Measurements from ENCODE around the gene ALDH3B2.

Gene ALDH3B2

DNA sequence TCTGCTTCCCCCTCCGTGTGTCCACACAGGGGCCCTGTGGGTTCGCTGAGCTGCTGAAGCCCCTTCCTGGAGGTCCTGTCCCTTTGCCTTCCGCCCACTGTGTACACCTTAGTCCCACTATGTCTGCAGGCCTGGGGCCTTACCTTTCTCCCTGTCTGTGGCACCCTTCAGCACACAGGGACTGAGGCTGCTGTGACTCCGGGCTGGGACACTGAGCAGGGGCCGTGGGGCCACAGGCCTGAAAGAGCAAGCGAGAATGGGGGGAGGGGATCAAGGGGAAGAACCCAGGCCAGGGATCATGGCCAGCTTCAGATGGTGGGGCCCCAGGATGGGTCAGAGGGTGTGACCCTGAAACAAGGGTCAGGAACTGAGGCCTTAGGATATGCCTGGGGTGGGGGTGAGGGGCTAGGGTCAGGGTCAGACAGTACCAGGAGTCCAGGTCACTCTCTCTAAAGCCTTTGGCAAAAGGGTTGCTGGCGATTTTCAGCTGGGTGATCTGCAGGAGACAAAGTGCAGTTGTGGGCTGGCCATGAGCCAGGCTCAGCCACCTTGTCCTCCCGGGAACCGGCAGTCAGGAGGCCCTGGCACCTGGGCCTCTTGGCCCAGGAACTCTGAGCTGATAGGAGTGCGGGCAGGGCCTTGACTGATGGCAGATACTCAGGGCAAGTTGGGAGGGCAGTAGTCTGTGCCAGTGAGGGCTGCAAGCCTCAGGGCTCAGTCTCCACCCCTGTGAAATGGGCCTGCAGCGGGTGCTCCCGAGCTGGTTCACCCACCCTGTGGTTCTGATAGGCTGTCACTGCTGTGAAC, 42.0 kb downstream of the ALDH3B2 start:
- intact Hi-C loops (cut with DNase I; ENCODE audit: low total_unique reads), result no loop called here
- H3K36me3 ChIP-seq, result no peaks in the 10 kb centered on the region
- no peak overlapping the region for H3K4me3 ChIP-seq
- no peaks in the 10 kb centered on the region for H3K9me3 ChIP-seq
- DNase-seq, result no peak
- no peak overlapping the region for H3K27ac ChIP-seq
- peaks cover 6 to 29% (median 15%) of the 10 kb centered on the region in 4 donors for H3K4me1 ChIP-seq
- peaks cover 0 to 12% of the 10 kb centered on the region in 2 donors for H3K27me3 ChIP-seq
- TF ChIP-seq, protein P1, sequence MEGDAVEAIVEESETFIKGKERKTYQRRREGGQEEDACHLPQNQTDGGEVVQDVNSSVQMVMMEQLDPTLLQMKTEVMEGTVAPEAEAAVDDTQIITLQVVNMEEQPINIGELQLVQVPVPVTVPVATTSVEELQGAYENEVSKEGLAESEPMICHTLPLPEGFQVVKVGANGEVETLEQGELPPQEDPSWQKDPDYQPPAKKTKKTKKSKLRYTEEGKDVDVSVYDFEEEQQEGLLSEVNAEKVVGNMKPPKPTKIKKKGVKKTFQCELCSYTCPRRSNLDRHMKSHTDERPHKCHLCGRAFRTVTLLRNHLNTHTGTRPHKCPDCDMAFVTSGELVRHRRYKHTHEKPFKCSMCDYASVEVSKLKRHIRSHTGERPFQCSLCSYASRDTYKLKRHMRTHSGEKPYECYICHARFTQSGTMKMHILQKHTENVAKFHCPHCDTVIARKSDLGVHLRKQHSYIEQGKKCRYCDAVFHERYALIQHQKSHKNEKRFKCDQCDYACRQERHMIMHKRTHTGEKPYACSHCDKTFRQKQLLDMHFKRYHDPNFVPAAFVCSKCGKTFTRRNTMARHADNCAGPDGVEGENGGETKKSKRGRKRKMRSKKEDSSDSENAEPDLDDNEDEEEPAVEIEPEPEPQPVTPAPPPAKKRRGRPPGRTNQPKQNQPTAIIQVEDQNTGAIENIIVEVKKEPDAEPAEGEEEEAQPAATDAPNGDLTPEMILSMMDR (IDR thresholded peaks at IDR 0.05), result no peak

DNA sequence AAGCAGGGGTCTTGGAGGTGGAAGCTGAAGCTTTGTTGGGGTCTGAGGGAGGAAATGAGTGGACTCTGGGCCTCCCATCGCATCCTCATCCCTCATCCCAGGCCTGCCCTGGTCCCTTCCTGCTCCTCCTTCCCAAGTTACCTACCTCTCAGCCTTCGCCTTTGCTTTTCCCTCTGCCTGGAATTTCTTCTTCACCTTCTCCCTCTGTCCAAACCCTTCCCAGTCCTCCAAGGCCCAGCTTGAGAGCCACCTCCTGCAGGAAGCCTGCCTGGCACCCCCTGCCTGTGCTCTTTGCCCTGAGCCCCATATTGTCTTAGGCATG, 42.6 kb downstream of the ALDH3B2 start:
- no peak for DNase-seq
- peaks cover 0 to 12% of the 10 kb centered on the region in 2 donors for H3K27me3 ChIP-seq
- no peak overlapping the region for H3K27ac ChIP-seq
- intact Hi-C loops (cut with DNase I; ENCODE audit: low total_unique reads), result no loop called here
- H3K36me3 ChIP-seq, result no peaks in the 10 kb centered on the region
- no peaks in the 10 kb centered on the region for H3K9me3 ChIP-seq
- peaks cover 6 to 29% (median 15%) of the 10 kb centered on the region in 4 donors for H3K4me1 ChIP-seq
- H3K4me3 ChIP-seq, result no peak overlapping the region
- TF ChIP-seq, protein P1 (IDR thresholded peaks at IDR 0.05), result no peak

DNA sequence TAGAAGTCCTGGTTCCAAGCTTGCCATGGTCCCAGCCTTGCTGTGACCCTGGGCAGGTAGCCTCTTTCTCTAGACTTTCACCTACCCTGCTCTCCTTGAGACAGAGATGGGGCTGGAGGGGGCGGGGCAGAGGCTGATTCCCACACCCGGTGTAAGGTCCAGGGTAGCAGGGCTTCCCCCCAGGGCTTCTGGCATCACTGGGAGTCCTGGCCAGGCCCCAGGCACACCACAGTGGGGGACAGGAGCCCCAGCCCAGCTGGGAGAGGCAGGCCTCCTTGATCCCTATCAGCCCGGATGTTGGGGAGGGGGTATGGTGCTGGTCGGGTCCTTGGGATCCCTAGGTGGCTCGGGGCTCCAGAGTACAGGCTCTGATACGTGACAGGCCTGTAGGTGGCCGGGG, 43.0 kb downstream of the ALDH3B2 start:
- peaks cover 6 to 29% (median 15%) of the 10 kb centered on the region in 4 donors for H3K4me1 ChIP-seq
- no peaks in the 10 kb centered on the region for H3K9me3 ChIP-seq
- H3K4me3 ChIP-seq, result no peak overlapping the region
- peaks cover 0 to 12% of the 10 kb centered on the region in 2 donors for H3K27me3 ChIP-seq
- intact Hi-C loops (cut with DNase I; ENCODE audit: low total_unique reads), result no loop called here
- peak overlapping the region; percentile 92 to 93 for H3K27ac ChIP-seq
- H3K36me3 ChIP-seq, result no peaks in the 10 kb centered on the region
- TF ChIP-seq, protein P1 (IDR thresholded peaks at IDR 0.05), result no peak
- no peak for DNase-seq

DNA sequence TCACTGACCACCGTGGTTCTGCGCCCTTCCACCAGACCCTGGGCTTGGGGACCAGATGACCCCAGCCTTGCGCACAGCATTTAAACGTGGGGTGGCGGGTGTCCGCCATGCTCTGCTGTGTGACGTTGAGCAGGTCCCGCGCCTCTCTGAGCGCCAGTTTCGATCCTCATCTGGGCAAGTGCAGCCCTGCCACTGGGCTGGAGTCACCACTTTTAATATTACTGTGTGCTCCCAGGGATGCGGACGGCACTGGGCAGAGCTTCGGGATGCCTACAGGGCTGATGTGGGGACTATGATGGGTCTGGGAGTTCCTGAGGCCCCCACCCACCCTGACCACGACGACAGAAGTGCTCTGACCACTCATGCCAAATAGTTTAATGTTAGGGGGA, 43.5 kb downstream of the ALDH3B2 start:
- H3K9me3 ChIP-seq, result no peaks in the 10 kb centered on the region
- no peaks in the 10 kb centered on the region for H3K36me3 ChIP-seq
- intact Hi-C loops (cut with DNase I; ENCODE audit: low total_unique reads), result no loop called here
- DNase-seq, result no peak
- peaks cover 0 to 12% of the 10 kb centered on the region in 2 donors for H3K27me3 ChIP-seq
- H3K4me3 ChIP-seq, result peak overlapping the region; percentile 59 to 83
- H3K4me1 ChIP-seq, result peaks cover 6 to 29% (median 15%) of the 10 kb centered on the region in 4 donors
- peak overlapping the region; percentile 92 to 93 for H3K27ac ChIP-seq
- TF ChIP-seq, protein P1 (IDR thresholded peaks at IDR 0.05), result no peak

DNA sequence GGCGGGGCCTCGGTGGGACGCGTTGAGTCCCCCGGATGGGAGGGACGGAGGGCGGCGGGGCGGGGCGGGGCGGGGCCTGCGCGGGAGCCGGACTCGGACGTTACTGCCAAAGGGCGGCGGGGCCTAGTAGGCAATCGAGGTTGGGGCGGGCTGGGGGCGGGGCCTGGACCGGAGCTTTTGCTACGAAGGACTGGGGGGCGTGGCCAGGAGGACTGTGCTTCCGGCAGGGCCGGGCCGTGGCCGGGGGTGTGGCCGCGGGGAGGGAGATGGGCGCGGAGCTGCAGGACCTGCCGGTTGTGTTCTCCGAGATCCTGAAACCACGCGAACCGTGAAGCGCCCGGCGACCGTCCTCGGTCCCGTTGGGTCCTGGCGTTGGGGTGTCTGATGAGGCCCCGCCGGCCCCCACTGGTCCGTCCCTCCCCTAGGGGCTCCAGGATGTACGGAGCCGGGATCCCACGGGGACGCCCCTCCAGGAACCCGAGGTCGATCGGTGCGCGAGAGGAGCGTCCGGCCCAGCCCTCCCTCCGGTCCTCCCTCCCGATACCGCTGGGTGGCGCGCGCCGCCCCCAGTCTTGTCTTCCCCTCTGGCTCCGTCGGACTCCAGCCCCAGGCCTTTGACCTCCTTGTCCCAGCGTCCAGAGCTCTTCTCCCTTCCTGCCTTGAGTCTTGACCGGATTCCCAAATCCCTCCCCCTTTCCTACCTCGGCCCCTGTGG, 44.0 kb downstream of the ALDH3B2 start:
- intact Hi-C loops (cut with DNase I; ENCODE audit: low total_unique reads), result no loop called here
- TF ChIP-seq, protein P1 (IDR thresholded peaks at IDR 0.05), result peak; percentile 67 to 71
- H3K27me3 ChIP-seq, result peaks cover 0 to 12% of the 10 kb centered on the region in 2 donors
- peak overlapping the region; percentile 59 to 83 for H3K4me3 ChIP-seq
- H3K9me3 ChIP-seq, result no peaks in the 10 kb centered on the region
- peak; percentile 98 to 99 for DNase-seq
- H3K36me3 ChIP-seq, result no peaks in the 10 kb centered on the region
- peak overlapping the region; percentile 92 to 93 for H3K27ac ChIP-seq
- H3K4me1 ChIP-seq, result peaks cover 6 to 29% (median 15%) of the 10 kb centered on the region in 4 donors
